Neural progenitor cell (in vitro differentiated cells): Measurements from ENCODE around the gene REG4. TPM values are rescaled to one million over a fixed set of nuclear protein-coding genes. Genes with fewer than 3 reads are reported as not detected.
"Not testable (repeated sequence)": the region's sequence is repeated elsewhere in the genome, so short reads cannot be mapped to it uniquely, and the experiment has no call there.

Experiments used
- DNase-seq: peaks from one replicate; pipeline ENCODE4 v3.0.0-alpha.2; 2016; ENCODE audit warnings: low spot score
- H2AFZ ChIP-seq: fragments of 200-600 bp; sonication (generic); replicated peaks from 2 replicates; pipeline ENCODE4 v1.6.1; 2016; ENCODE audit warnings: antibody characterized with exemption
- H3F3A ChIP-seq: fragments of 200-600 bp; sonication (generic); 2 replicates; pipeline ENCODE4 v1.6.1; 2016; ENCODE audit warnings: antibody characterized with exemption, low read depth
- H3K27ac ChIP-seq: fragments of 200-600 bp; sonication (generic); 2 replicates; pipeline ENCODE4 v1.5.1; 2016; ENCODE audit warnings: mild to moderate bottlenecking
- H3K27me3 ChIP-seq: fragments of 200-600 bp; sonication (generic); 2 replicates; pipeline ENCODE4 v1.6.1; 2016; ENCODE audit warnings: mild to moderate bottlenecking, moderate library complexity
- H3K36me3 ChIP-seq: fragments of 200-600 bp; sonication (generic); 2 replicates; pipeline ENCODE4 v1.5.1; 2016
- H3K4me1 ChIP-seq: fragments of 200-600 bp; sonication (generic); 2 replicates; pipeline ENCODE4 v1.6.1; 2016; ENCODE audit warnings: mixed run types
- H3K4me2 ChIP-seq: fragments of 200-600 bp; sonication (generic); 2 replicates; pipeline ENCODE4 v1.6.1; 2016
- H3K4me3 ChIP-seq: fragments of 200-600 bp; sonication (generic); 2 replicates; pipeline ENCODE4 v1.5.1; 2016
- H3K79me2 ChIP-seq: fragments of 200-600 bp; sonication (generic); 2 replicates; pipeline ENCODE4 v1.6.1; 2016; ENCODE audit warnings: low read depth
- H3K9ac ChIP-seq: fragments of 200-600 bp; sonication (generic); 2 replicates; pipeline ENCODE4 v1.6.1; 2016
- H3K9me3 ChIP-seq: fragments of 200-600 bp; sonication (generic); 2 replicates; pipeline ENCODE4 v1.5.1; 2016; ENCODE audit warnings: low read depth
- H4K20me1 ChIP-seq: fragments of 200-600 bp; sonication (generic); 2 replicates; pipeline ENCODE4 v1.6.1; 2016; ENCODE audit warnings: low read depth
- H3K27ac Mint-ChIP-seq: 3 replicates; pipeline ENCODE4 v1.8.0; 2021; ENCODE audit warnings: mixed read lengths
- H3K27me3 Mint-ChIP-seq: 2 replicates; pipeline ENCODE4 v1.8.0; 2022; ENCODE audit warnings: low read depth, mild to moderate bottlenecking, inconsistent platforms, moderate library complexity, mixed read lengths; ENCODE audit not compliant: insufficient read depth
- H3K36me3 Mint-ChIP-seq: 3 replicates; pipeline ENCODE4 v1.8.0; 2021; ENCODE audit warnings: mixed read lengths
- H3K4me1 Mint-ChIP-seq: 3 replicates; pipeline ENCODE4 v1.8.0; 2021; ENCODE audit warnings: mixed read lengths
- H3K4me3 Mint-ChIP-seq: 3 replicates; pipeline ENCODE4 v1.8.0; 2021; ENCODE audit warnings: mild to moderate bottlenecking, moderate library complexity, mixed read lengths
- H3K9me3 Mint-ChIP-seq: 3 replicates; pipeline ENCODE4 v1.8.0; 2020; ENCODE audit warnings: mixed read lengths
- CTCF ChIP-seq: fragments of 200-600 bp; sonication (generic); IDR thresholded peaks from 2 replicates; pipeline ENCODE4 v1.5.1; 2017; ENCODE audit warnings: antibody characterized with exemption, mild to moderate bottlenecking
- EZH2 ChIP-seq: fragments of 200-600 bp; sonication (generic); IDR thresholded peaks from 2 replicates; pipeline ENCODE4 v1.6.1; 2017; ENCODE audit warnings: antibody characterized with exemption, mild to moderate bottlenecking, moderate library complexity
- EZH2phosphoT487 ChIP-seq: fragments of 200-600 bp; sonication (generic); IDR thresholded peaks from 2 replicates; pipeline ENCODE4 v1.6.1; 2017; ENCODE audit warnings: antibody characterized with exemption
- total RNA-seq: library from RNA; depleted of rRNA; stranded (reverse); fragments of >200 nt; gene quantifications from 2 replicates; pipeline ENCODE4 v1.2.3, GENCODE V29; 2015; ENCODE audit warnings: low replicate concordance

REG4 gene
- total RNA-seq, 1 donor from 2014 or later = not detected

- H3K79me2 ChIP-seq = no peaks in the 10 kb centered on the region
- Mint-ChIP-seq H3K36me3 (no peaks in the 10 kb centered on the region), H3K4me3 (no peak overlapping the region), H3K4me1 (peaks cover 2% of the 10 kb centered on the region), H3K9me3 (no peaks in the 10 kb centered on the region), H3K27me3 (peaks cover 6% of the 10 kb centered on the region), H3K27ac (no peak overlapping the region)
- DNase-seq = no peak
- H3K4me3 ChIP-seq = no peak overlapping the region
- H3K27me3 ChIP-seq = no peaks in the 10 kb centered on the region
- H3K27ac ChIP-seq = no peak overlapping the region
- H3K4me2 ChIP-seq = no peak overlapping the region
- no peaks in the 10 kb centered on the region for H4K20me1 ChIP-seq
- H3K9me3 ChIP-seq = no peaks in the 10 kb centered on the region
- no peaks in the 10 kb centered on the region for H3K36me3 ChIP-seq
- no peak for TF ChIP-seq EZH2
- no peak for TF ChIP-seq EZH2phosphoT487
- no peak for TF ChIP-seq CTCF
- H3F3A ChIP-seq = no peaks in the 10 kb centered on the region
- H3K4me1 ChIP-seq = no peaks in the 10 kb centered on the region
- H3K9ac ChIP-seq = no peak overlapping the region
- no peak overlapping the region for H2AFZ ChIP-seq
Observed at GRCh38 chr1:119838236-119838635, 27.0 kb upstream of the REG4 start.

GRCh38 chr1:119834990-119835389 is 23.7 kb upstream of the REG4 start:
- Mint-ChIP-seq H3K27ac (no peak overlapping the region), H3K4me3 (no peak overlapping the region), H3K27me3 (peaks cover 6% of the 10 kb centered on the region), H3K4me1 (peaks cover 2% of the 10 kb centered on the region), H3K9me3 (no peaks in the 10 kb centered on the region), H3K36me3 (no peaks in the 10 kb centered on the region)
- DNase-seq = no peak
- no peaks in the 10 kb centered on the region for H3K9me3 ChIP-seq
- no peaks in the 10 kb centered on the region for H3K79me2 ChIP-seq
- H4K20me1 ChIP-seq = no peaks in the 10 kb centered on the region
- no peak for TF ChIP-seq CTCF
- TF ChIP-seq EZH2 = no peak
- no peak for TF ChIP-seq EZH2phosphoT487
- H2AFZ ChIP-seq = no peak overlapping the region
- no peaks in the 10 kb centered on the region for H3K27me3 ChIP-seq
- no peaks in the 10 kb centered on the region for H3K4me1 ChIP-seq
- no peak overlapping the region for H3K27ac ChIP-seq
- H3K9ac ChIP-seq = no peak overlapping the region
- H3K4me2 ChIP-seq = no peak overlapping the region
- H3K36me3 ChIP-seq = no peaks in the 10 kb centered on the region
- no peak overlapping the region for H3K4me3 ChIP-seq
- no peaks in the 10 kb centered on the region for H3F3A ChIP-seq

GRCh38 chr1:119831027-119831426 is 19.8 kb upstream of the REG4 start:
- DNase-seq = no peak
- no peaks in the 10 kb centered on the region for H3K4me1 Mint-ChIP-seq
- Histone ChIP-seq H3K4me2 (no peak overlapping the region), H3K9me3 (no peaks in the 10 kb centered on the region), H2AFZ (no peak overlapping the region), H3K4me3 (no peak overlapping the region), H3F3A (no peaks in the 10 kb centered on the region), H3K4me1 (no peaks in the 10 kb centered on the region), H3K27me3 (no peaks in the 10 kb centered on the region), H3K36me3 (no peaks in the 10 kb centered on the region), H4K20me1 (no peaks in the 10 kb centered on the region), H3K79me2 (no peaks in the 10 kb centered on the region), H3K27ac (no peak overlapping the region), H3K9ac (no peak overlapping the region)
- TF ChIP-seq EZH2 = no peak
- no peak for TF ChIP-seq CTCF
- TF ChIP-seq EZH2phosphoT487 = no peak
- no peak overlapping the region for H3K27ac Mint-ChIP-seq
- no peaks in the 10 kb centered on the region for H3K36me3 Mint-ChIP-seq
- H3K9me3 Mint-ChIP-seq = no peaks in the 10 kb centered on the region
- no peaks in the 10 kb centered on the region for H3K27me3 Mint-ChIP-seq
- H3K4me3 Mint-ChIP-seq = no peak overlapping the region

GRCh38 chr1:119829625-119830024 is 18.4 kb upstream of the REG4 start:
- Mint-ChIP-seq H3K36me3 (no peaks in the 10 kb centered on the region), H3K9me3 (no peaks in the 10 kb centered on the region), H3K27me3 (no peaks in the 10 kb centered on the region), H3K4me3 (no peak overlapping the region), H3K4me1 (no peaks in the 10 kb centered on the region), H3K27ac (no peak overlapping the region)
- H3F3A ChIP-seq = no peaks in the 10 kb centered on the region
- peak overlapping the region; percentile 74 for H2AFZ ChIP-seq
- no peak overlapping the region for H3K4me2 ChIP-seq
- no peaks in the 10 kb centered on the region for H4K20me1 ChIP-seq
- H3K4me1 ChIP-seq = no peaks in the 10 kb centered on the region
- H3K36me3 ChIP-seq = no peaks in the 10 kb centered on the region
- H3K9ac ChIP-seq = no peak overlapping the region
- H3K27me3 ChIP-seq = no peaks in the 10 kb centered on the region
- H3K9me3 ChIP-seq = no peaks in the 10 kb centered on the region
- no peak overlapping the region for H3K27ac ChIP-seq
- no peak overlapping the region for H3K4me3 ChIP-seq
- DNase-seq = no peak
- TF ChIP-seq EZH2phosphoT487 (no peak), EZH2 (no peak), CTCF (no peak)
- H3K79me2 ChIP-seq = no peaks in the 10 kb centered on the region

- H3K9ac ChIP-seq, H3K4me1 Mint-ChIP-seq, H3F3A ChIP-seq, DNase-seq, H3K4me3 ChIP-seq, H3K79me2 ChIP-seq, H3K4me1 ChIP-seq, H3K36me3 Mint-ChIP-seq, H3K4me2 ChIP-seq, H3K27ac ChIP-seq, H4K20me1 ChIP-seq, H2AFZ ChIP-seq, H3K27me3 Mint-ChIP-seq, H3K9me3 Mint-ChIP-seq, H3K4me3 Mint-ChIP-seq, H3K27ac Mint-ChIP-seq, H3K36me3 ChIP-seq, H3K27me3 ChIP-seq, H3K9me3 ChIP-seq: not testable (repeated sequence)
Observed at GRCh38 chr1:119829006-119829405, 17.7 kb upstream of the REG4 start.
